Kidney epithelial cell (primary cell): ENCODE results near the gene SLC34A1. TPM values are rescaled to one million over a fixed set of nuclear protein-coding genes. Genes with fewer than 3 reads are reported as not detected.

ENCODE experiments used
- DNase-seq: peaks from one replicate; pipeline ENCODE4 v3.0.0-alpha.2; 2010; ENCODE audit warnings: low read depth
- H3K27me3 ChIP-seq: 2 replicates; pipeline ENCODE4 v1.6.0; 2011; ENCODE audit warnings: low read length; ENCODE audit not compliant: control insufficient read depth, insufficient read depth
- H3K36me3 ChIP-seq: 2 replicates; pipeline ENCODE4 v1.5.1; 2011; ENCODE audit warnings: low read length; ENCODE audit not compliant: control insufficient read depth, insufficient read depth
- H3K4me3 ChIP-seq: 2 replicates; pipeline ENCODE4 v1.5.1; 2011; ENCODE audit warnings: low read depth, mild to moderate bottlenecking, control low read depth, low read length
- CTCF ChIP-seq: IDR thresholded peaks from 2 replicates; pipeline ENCODE4 v1.5.1; 2011; ENCODE audit warnings: mild to moderate bottlenecking, moderate library complexity, low read length, control low read depth, inconsistent platforms; ENCODE audit not compliant: insufficient read depth, poor library complexity, severe bottlenecking
- total RNA-seq: library from RNA; depleted of rRNA; stranded (reverse); fragments of >200 nt; gene quantifications from 2 replicates; pipeline ENCODE4 v1.2.3, GENCODE V29; 2015

The SLC34A1 gene
- total RNA-seq, 1 donor from 2014 or later = not detected

GRCh38 chr5:177361418-177362291 lies 22.6 kb upstream of the SLC34A1 start:
- no peak overlapping the region for H3K4me3 ChIP-seq
- TF ChIP-seq CTCF = no peak
- peaks cover 2% of the 10 kb centered on the region for H3K27me3 ChIP-seq
- no peaks in the 10 kb centered on the region for H3K36me3 ChIP-seq
- no peak for DNase-seq

GRCh38 chr5:177362292-177362609 lies 22.0 kb upstream of the SLC34A1 start:
- Histone ChIP-seq H3K27me3 (peaks cover 2% of the 10 kb centered on the region), H3K4me3 (no peak overlapping the region), H3K36me3 (no peaks in the 10 kb centered on the region)
- DNase-seq = no peak
- no peak for TF ChIP-seq CTCF

- Histone ChIP-seq H3K27me3 (no peaks in the 10 kb centered on the region), H3K4me3 (peak overlapping the region; percentile 49), H3K36me3 (no peaks in the 10 kb centered on the region)
- no peak for DNase-seq
- TF ChIP-seq CTCF = no peak
Observed at GRCh38 chr5:177362610-177363507, 21.4 kb upstream of the SLC34A1 start.

- TF ChIP-seq CTCF = no peak
- Histone ChIP-seq H3K27me3 (no peaks in the 10 kb centered on the region), H3K36me3 (no peaks in the 10 kb centered on the region), H3K4me3 (peak overlapping the region; percentile 49)
- DNase-seq = no peak
Observed at GRCh38 chr5:177363565-177363964, 20.7 kb upstream of the SLC34A1 start.

- DNase-seq = no peak
- Histone ChIP-seq H3K4me3 (no peak overlapping the region), H3K27me3 (no peaks in the 10 kb centered on the region), H3K36me3 (no peaks in the 10 kb centered on the region)
- TF ChIP-seq CTCF = no peak
Observed at GRCh38 chr5:177364159-177364962, 19.9 kb upstream of the SLC34A1 start.
